Loucy (cell line): Measurements from ENCODE around the gene ATG16L1.

Experiments
- H2AFZ ChIP-seq: fragments of 200-600 bp; sonication (generic); 2 replicates; pipeline ENCODE4 v1.6.0; 2016; ENCODE audit warnings: antibody characterized with exemption, mild to moderate bottlenecking, low read length, moderate library complexity
- H3F3A ChIP-seq: fragments of 200-600 bp; 2 replicates; pipeline ENCODE4 v1.6.0; 2016; ENCODE audit warnings: antibody characterized with exemption, low read depth, mild to moderate bottlenecking
- H3K27me3 ChIP-seq: fragments of 200-600 bp; sonication (generic); 2 replicates; pipeline ENCODE4 v1.6.1; 2014; ENCODE audit warnings: low read length, mild to moderate bottlenecking; ENCODE audit not compliant: insufficient read depth, poor library complexity, severe bottlenecking
- H3K36me3 ChIP-seq: fragments of 200-600 bp; sonication (generic); 2 replicates; pipeline ENCODE4 v1.6.1; 2016; ENCODE audit warnings: low read length; ENCODE audit not compliant: insufficient read depth
- H3K4me1 ChIP-seq: fragments of 200-600 bp; sonication (generic); 2 replicates; pipeline ENCODE4 v1.5.1; 2014; ENCODE audit warnings: low read length, mild to moderate bottlenecking; ENCODE audit not compliant: insufficient read depth, poor library complexity, severe bottlenecking
- H3K4me2 ChIP-seq: fragments of 200-600 bp; sonication (generic); 2 replicates; pipeline ENCODE4 v1.6.0; 2014; ENCODE audit warnings: antibody characterized with exemption, low read length, low read depth, mild to moderate bottlenecking; ENCODE audit not compliant: poor library complexity, severe bottlenecking
- H3K4me3 ChIP-seq: fragments of 200-600 bp; sonication (generic); 2 replicates; pipeline ENCODE4 v1.5.1; 2014; ENCODE audit warnings: low read length, mild to moderate bottlenecking, mixed read lengths; ENCODE audit not compliant: poor library complexity, severe bottlenecking
- H3K79me2 ChIP-seq: fragments of 200-600 bp; sonication (generic); 2 replicates; pipeline ENCODE4 v1.6.1; 2014; ENCODE audit warnings: low read length; ENCODE audit not compliant: insufficient read depth
- H3K9ac ChIP-seq: fragments of 200-600 bp; sonication (generic); 2 replicates; pipeline ENCODE4 v1.6.0; 2014; ENCODE audit warnings: mild to moderate bottlenecking, low read depth, low read length, moderate library complexity; ENCODE audit not compliant: poor library complexity, severe bottlenecking
- H3K9me2 ChIP-seq: fragments of 200-600 bp; sonication (generic); replicated peaks from 2 replicates; pipeline ENCODE4 v1.6.1; 2016; ENCODE audit warnings: low read depth, low read length, mixed read lengths
- H3K9me3 ChIP-seq: fragments of 200-600 bp; sonication (generic); 2 replicates; pipeline ENCODE4 v1.6.1; 2014; ENCODE audit warnings: mild to moderate bottlenecking, antibody characterized with exemption, low read length, low read depth; ENCODE audit not compliant: insufficient read depth
- H4K20me1 ChIP-seq: fragments of 200-600 bp; sonication (generic); 2 replicates; pipeline ENCODE4 v1.6.0; 2014; ENCODE audit warnings: antibody characterized with exemption, low read length, mild to moderate bottlenecking; ENCODE audit not compliant: insufficient read depth, poor library complexity, severe bottlenecking
- EZH2phosphoT487 ChIP-seq: fragments of 200-600 bp; IDR thresholded peaks from 2 replicates; pipeline ENCODE4 v1.6.1; 2018; ENCODE audit warnings: antibody characterized with exemption, mild to moderate bottlenecking, moderate library complexity, borderline replicate concordance
- TF ChIP-seq, protein P1 (sequence below): fragments of 200-600 bp; sonication (generic); conservative IDR thresholded peaks from 2 replicates; pipeline ENCODE4 v1.5.1; 2014; ENCODE audit warnings: mild to moderate bottlenecking, antibody characterized with exemption, low read length

Gene ATG16L1

GRCh38 chr2:233235977-233236376, 15.5 kb upstream of the ATG16L1 start:
- no peak overlapping the region for H3K4me2 ChIP-seq
- H3K9me2 ChIP-seq, result no peaks in the 10 kb centered on the region
- H3K4me1 ChIP-seq, result peaks cover 41% of the 10 kb centered on the region
- no peak overlapping the region for H3K9ac ChIP-seq
- no peak overlapping the region for H3K4me3 ChIP-seq
- no peaks in the 10 kb centered on the region for H3K36me3 ChIP-seq
- no peaks in the 10 kb centered on the region for H3K79me2 ChIP-seq
- TF ChIP-seq, protein P1, sequence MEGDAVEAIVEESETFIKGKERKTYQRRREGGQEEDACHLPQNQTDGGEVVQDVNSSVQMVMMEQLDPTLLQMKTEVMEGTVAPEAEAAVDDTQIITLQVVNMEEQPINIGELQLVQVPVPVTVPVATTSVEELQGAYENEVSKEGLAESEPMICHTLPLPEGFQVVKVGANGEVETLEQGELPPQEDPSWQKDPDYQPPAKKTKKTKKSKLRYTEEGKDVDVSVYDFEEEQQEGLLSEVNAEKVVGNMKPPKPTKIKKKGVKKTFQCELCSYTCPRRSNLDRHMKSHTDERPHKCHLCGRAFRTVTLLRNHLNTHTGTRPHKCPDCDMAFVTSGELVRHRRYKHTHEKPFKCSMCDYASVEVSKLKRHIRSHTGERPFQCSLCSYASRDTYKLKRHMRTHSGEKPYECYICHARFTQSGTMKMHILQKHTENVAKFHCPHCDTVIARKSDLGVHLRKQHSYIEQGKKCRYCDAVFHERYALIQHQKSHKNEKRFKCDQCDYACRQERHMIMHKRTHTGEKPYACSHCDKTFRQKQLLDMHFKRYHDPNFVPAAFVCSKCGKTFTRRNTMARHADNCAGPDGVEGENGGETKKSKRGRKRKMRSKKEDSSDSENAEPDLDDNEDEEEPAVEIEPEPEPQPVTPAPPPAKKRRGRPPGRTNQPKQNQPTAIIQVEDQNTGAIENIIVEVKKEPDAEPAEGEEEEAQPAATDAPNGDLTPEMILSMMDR, result no peak
- no peak for TF ChIP-seq EZH2phosphoT487
- H3K27me3 ChIP-seq, result no peaks in the 10 kb centered on the region
- H4K20me1 ChIP-seq, result no peaks in the 10 kb centered on the region
- no peaks in the 10 kb centered on the region for H3F3A ChIP-seq
- H2AFZ ChIP-seq, result no peak overlapping the region
- H3K9me3 ChIP-seq, result no peaks in the 10 kb centered on the region

DNA sequence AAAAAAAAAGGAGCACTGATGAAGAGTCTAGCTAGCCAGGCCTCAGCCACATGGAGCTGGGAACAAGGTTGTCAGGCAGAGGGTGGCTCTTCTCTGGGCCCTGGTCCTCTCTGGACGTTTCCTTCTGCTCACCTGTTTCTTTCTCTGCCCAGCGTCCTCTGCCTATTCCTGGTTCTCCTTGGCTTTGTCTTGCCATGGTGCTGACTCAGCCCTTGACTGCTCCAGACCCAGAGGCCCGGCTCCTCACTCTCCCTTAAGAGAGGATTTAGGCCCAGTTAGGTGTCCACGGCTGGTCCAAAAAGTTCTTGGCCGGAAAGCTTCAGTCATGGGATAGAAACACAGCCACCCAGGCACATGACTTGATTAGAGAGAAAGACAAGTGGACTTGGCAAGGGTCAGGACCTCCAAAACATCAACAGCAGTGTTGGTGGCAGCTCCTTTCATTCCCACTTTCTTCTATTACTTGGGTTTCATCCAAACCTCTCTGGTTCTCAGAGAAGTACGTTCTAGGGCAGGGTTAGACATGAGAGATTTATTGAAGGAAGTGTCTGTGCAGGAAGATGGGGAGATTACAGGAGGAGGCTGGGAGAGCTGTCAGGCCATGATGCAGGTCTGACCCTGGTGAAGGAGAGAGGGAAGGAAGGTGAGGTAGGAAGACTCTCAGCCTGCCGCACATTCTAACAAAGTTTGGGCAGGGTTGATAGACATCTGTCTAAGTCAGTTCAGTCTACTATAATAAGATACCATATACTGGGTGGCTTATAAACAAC, 14.5 kb upstream of the ATG16L1 start:
- Histone ChIP-seq H3K4me2 (no peak overlapping the region), H4K20me1 (no peaks in the 10 kb centered on the region), H3F3A (no peaks in the 10 kb centered on the region), H3K9me3 (no peaks in the 10 kb centered on the region), H3K79me2 (no peaks in the 10 kb centered on the region), H3K9me2 (no peaks in the 10 kb centered on the region), H3K36me3 (no peaks in the 10 kb centered on the region), H3K4me1 (peaks cover 42% of the 10 kb centered on the region), H3K27me3 (no peaks in the 10 kb centered on the region), H3K4me3 (no peak overlapping the region), H2AFZ (no peak overlapping the region), H3K9ac (no peak overlapping the region)
- TF ChIP-seq, protein P1, result no peak
- no peak for TF ChIP-seq EZH2phosphoT487

- Histone ChIP-seq H3K79me2 (no peaks in the 10 kb centered on the region), H3K4me1 (peaks cover 32% of the 10 kb centered on the region), H3K36me3 (no peaks in the 10 kb centered on the region), H3K27me3 (no peaks in the 10 kb centered on the region), H3K4me2 (peak overlapping the region; percentile 70), H3K9me2 (no peaks in the 10 kb centered on the region), H3K9ac (no peak overlapping the region), H3K9me3 (no peaks in the 10 kb centered on the region), H3K4me3 (peak overlapping the region; percentile 15), H3F3A (no peaks in the 10 kb centered on the region), H2AFZ (no peak overlapping the region), H4K20me1 (no peaks in the 10 kb centered on the region)
- TF ChIP-seq, protein P1, result no peak
- no peak for TF ChIP-seq EZH2phosphoT487
These were observed 10.6 kb upstream of the ATG16L1 start for GRCh38 chr2:233240897-233241296.
